VCaP (cell line): ENCODE measurements around the gene FOSL2.

Experiments used
- H3K27ac ChIP-seq: fragments of 450-650 bp; 2 replicates; pipeline ENCODE4 v1.5.1; 2017
- CTCF ChIP-seq: fragments of 450-650 bp; conservative IDR thresholded peaks from 2 replicates; pipeline ENCODE4 v1.5.1; 2017; ENCODE audit warnings: mild to moderate bottlenecking, moderate library complexity

The FOSL2 gene

GRCh38 chr2:28437149-28437835, 44.6 kb downstream of the FOSL2 start:
- no peak overlapping the region for H3K27ac ChIP-seq
- TF ChIP-seq CTCF = no peak

GRCh38 chr2:28437918-28438317, 45.3 kb downstream of the FOSL2 start:
- no peak for TF ChIP-seq CTCF
- no peak overlapping the region for H3K27ac ChIP-seq

- TF ChIP-seq CTCF = no peak
- no peak overlapping the region for H3K27ac ChIP-seq
Measured at GRCh38 chr2:28438532-28439063, 45.9 kb downstream of the FOSL2 start.

DNA sequence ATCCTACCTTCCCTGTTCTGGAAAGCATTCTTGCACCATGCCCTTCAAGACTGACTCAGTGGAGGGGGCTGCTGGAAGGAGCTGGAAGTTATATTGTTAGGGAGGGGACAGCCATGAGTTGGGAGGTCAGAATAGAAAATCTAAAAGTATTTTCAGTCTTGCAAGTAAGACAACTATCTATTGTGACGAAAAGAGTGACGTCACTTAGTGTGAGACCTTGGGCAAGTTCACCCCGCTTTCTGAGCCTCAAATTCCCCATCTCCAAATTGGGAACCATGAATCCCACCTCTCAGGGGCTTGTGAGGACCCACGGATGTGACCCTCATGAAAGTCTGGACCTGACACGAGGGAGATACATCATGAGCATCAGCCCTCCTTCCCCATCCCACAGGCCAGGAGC, 46.5 kb downstream of the FOSL2 start:
- TF ChIP-seq CTCF = no peak
- no peak overlapping the region for H3K27ac ChIP-seq

DNA sequence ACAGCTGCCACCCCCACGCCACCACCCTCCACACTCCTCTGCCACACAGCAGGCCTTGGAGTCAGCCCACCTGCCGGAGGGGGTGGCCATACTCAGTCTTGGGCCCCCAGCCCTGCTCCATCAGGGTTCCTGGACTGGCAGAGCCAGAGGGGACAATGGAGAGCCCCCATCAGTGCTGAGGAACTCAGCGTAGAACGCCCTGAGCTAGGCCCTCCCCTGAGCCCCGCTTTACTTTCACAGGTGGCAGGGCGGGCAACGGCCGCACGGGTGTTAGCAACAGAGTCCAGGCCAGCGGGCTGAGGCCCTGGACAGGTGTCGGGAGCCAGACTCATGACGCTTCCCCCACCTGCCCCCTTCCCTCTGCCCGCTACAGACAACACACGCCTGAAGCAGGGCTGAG, 47.1 kb downstream of the FOSL2 start:
- no peak for TF ChIP-seq CTCF
- H3K27ac ChIP-seq = no peak overlapping the region

- no peak overlapping the region for H3K27ac ChIP-seq
- TF ChIP-seq CTCF = no peak
Measured at GRCh38 chr2:28442328-28442727, 49.7 kb downstream of the FOSL2 start.

DNA sequence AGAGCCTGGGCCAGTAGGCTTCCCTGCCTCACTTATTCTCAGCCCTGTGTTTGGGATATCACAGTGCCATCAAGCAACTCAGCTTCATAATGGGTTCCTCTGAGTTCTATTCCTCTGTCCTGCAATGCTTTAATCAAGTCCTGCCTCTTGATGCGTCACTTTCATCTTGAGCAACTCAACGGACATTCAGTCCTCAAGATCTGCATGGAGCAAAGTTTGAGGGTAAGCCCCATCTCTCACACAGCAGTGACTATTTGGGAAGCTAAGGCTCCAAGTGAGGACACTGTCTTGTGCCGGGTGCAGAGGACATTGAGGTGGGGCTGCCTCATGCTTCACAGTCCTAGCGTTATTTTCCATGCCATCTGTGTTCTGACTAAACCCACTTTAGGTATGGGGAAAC, 52.3 kb downstream of the FOSL2 start:
- no peak for TF ChIP-seq CTCF
- H3K27ac ChIP-seq = no peak overlapping the region
